B cell (primary cell): ENCODE results near the gene RNGTT. TPM values are rescaled to one million over a fixed set of nuclear protein-coding genes. Genes with fewer than 3 reads are reported as not detected.

Source experiments
- ATAC-seq: fragments of 200-7000 bp; cut with Tn5 transposase; one replicate; pipeline ENCODE4 v1.10.0; 2021; ENCODE audit warnings: low read depth, mild to moderate bottlenecking, moderate number of reproducible peaks, moderate library complexity
- CTCF ChIA-PET: fragments of 350-600 bp; sonication (Branson Sonifier 250); formaldehyde crosslinking; loops from one replicate; lab custom pipeline; 2021; ENCODE audit warnings: antibody characterized with exemption, inconsistent platforms; lab: Charles Lee
- POLR2A ChIA-PET: fragments of 350-600 bp; sonication (Branson Sonifier 250); formaldehyde crosslinking; loops from one replicate; lab custom pipeline; 2021; ENCODE audit warnings: antibody characterized with exemption; lab: Charles Lee
- DNase-seq: peaks from one replicate; pipeline ENCODE4 v3.0.0; 2013
- H2AFZ ChIP-seq: 2 replicates; pipeline ENCODE4 v1.6.1; 2012; ENCODE audit warnings: mild to moderate bottlenecking, low read depth, low read length; ENCODE audit not compliant: insufficient read depth, poor library complexity, severe bottlenecking
- H3K27ac ChIP-seq, 2 donors: 1 replicate in 1 of 2; 2 replicates in 1 of 2; pipeline ENCODE4 v1.5.1; 2012 to 2013; ENCODE audit warnings: low read length in 2 of 2, mild to moderate bottlenecking in 2 of 2, moderate library complexity in 1 of 2
- H3K27me3 ChIP-seq, 4 experiments: fragments of 200-600 bp in 1 of 4; sonication (generic) in 1 of 4; replicated peaks in 1 of 4; 1 replicate in 2 of 4; 2 replicates in 2 of 4; pipeline versions ENCODE4 v1.6.1 to v1.7.0; 2013 to 2016; ENCODE audit warnings: low read length in 3 of 4, mild to moderate bottlenecking in 2 of 4, mixed read lengths in 1 of 4, moderate library complexity in 1 of 4; ENCODE audit not compliant: insufficient read depth in 4 of 4, control insufficient read depth in 3 of 4; ENCODE audit errors: control extremely low read depth in 1 of 4
- H3K36me3 ChIP-seq, 2 experiments: replicated peaks in 1 of 2; 1 replicate in 1 of 2; 2 replicates in 1 of 2; pipeline versions ENCODE4 v1.6.1 to v1.7.1; 2013; ENCODE audit warnings: low read length in 1 of 2; ENCODE audit not compliant: insufficient read depth in 2 of 2, control insufficient read depth in 1 of 2; ENCODE audit errors: control extremely low read depth in 1 of 2, extremely low read depth in 1 of 2
- H3K4me1 ChIP-seq, 2 donors: fragments of 200-600 bp in 1 of 2; sonication (generic) in 1 of 2; 1 replicate in 1 of 2; 2 replicates in 1 of 2; pipeline versions ENCODE4 v1.5.1 to v1.6.1; 2013 to 2017; ENCODE audit warnings: low read length in 2 of 2; ENCODE audit not compliant: control insufficient read depth in 2 of 2, insufficient read depth in 2 of 2
- H3K4me2 ChIP-seq: replicated peaks from 2 replicates; pipeline ENCODE3; 2012; ENCODE audit warnings: mild to moderate bottlenecking, low read depth, low read length; ENCODE audit not compliant: poor library complexity, severe bottlenecking
- H3K4me3 ChIP-seq, 5 experiments: fragments of 200-600 bp in 1 of 5; sonication (generic) in 1 of 5; 1 replicate in 3 of 5; 2 replicates in 2 of 5; pipeline versions ENCODE4 v1.5.1 to v1.7.0; 2011 to 2016; ENCODE audit warnings: low read length in 4 of 5, mild to moderate bottlenecking in 4 of 5, low read depth in 2 of 5, control low read depth in 1 of 5, moderate library complexity in 1 of 5; ENCODE audit not compliant: insufficient read depth in 1 of 5; ENCODE audit errors: control extremely low read depth in 1 of 5, extremely low read depth in 1 of 5
- H3K79me2 ChIP-seq: fragments of 200-600 bp; sonication (generic); one replicate; pipeline ENCODE4 v1.6.0; 2016; ENCODE audit warnings: low read length; ENCODE audit not compliant: control insufficient read depth, insufficient read depth
- H3K9ac ChIP-seq: fragments of 200-600 bp; sonication (generic); 2 replicates; pipeline ENCODE4 v1.6.1; 2017; ENCODE audit warnings: mild to moderate bottlenecking, low read length, moderate library complexity
- H3K9me3 ChIP-seq, 3 donors: one replicate each; pipeline versions ENCODE4 v1.6.1 to v1.7.1; 2013; ENCODE audit warnings: low read length in 2 of 3; ENCODE audit not compliant: control insufficient read depth in 2 of 3, insufficient read depth in 1 of 3; ENCODE audit errors: control extremely low read depth in 1 of 3
- H4K20me1 ChIP-seq: 2 replicates; pipeline ENCODE4 v1.6.0; 2012; ENCODE audit warnings: mild to moderate bottlenecking, low read length; ENCODE audit not compliant: insufficient read depth, control insufficient read depth, poor library complexity, severe bottlenecking
- H3K27ac Mint-ChIP-seq: one replicate; pipeline ENCODE4 v1.8.0; 2021; ENCODE audit warnings: mixed read lengths
- H3K27me3 Mint-ChIP-seq: one replicate; pipeline ENCODE4 v1.8.0; 2021; ENCODE audit warnings: mixed read lengths
- H3K4me1 Mint-ChIP-seq: one replicate; pipeline ENCODE4 v1.8.0; 2021; ENCODE audit warnings: mixed read lengths
- H3K4me3 Mint-ChIP-seq: one replicate; pipeline ENCODE4 v1.8.0; 2021; ENCODE audit warnings: mixed read lengths
- H3K9me3 Mint-ChIP-seq: one replicate; pipeline ENCODE4 v1.8.0; 2022; ENCODE audit warnings: mixed read lengths; ENCODE audit not compliant: insufficient read depth
- CTCF ChIP-seq: fragments of 200-600 bp; IDR thresholded peaks from one replicate; pipeline ENCODE4 v1.8.0; 2022; ENCODE audit warnings: antibody characterized with exemption, mild to moderate bottlenecking
- EZH2 ChIP-seq: IDR thresholded peaks from 2 replicates; pipeline ENCODE4 v1.6.1; 2012; ENCODE audit warnings: borderline replicate concordance, low read depth, mild to moderate bottlenecking, moderate library complexity, low read length; ENCODE audit not compliant: insufficient read depth, poor library complexity, severe bottlenecking
- WGBS: methylation state at CpG from one replicate; pipeline ENCODE4 v1.1.5; 2013; ENCODE audit warnings: missing lambda C conversion rate; ENCODE audit not compliant: insufficient coverage; 5-methylcytosine and 5-hydroxymethylcytosine counted together
- intact Hi-C: fragments of 100-400 bp; cut with micrococcal nuclease; formaldehyde crosslinking; loops from one replicate; pipeline ENCODE4 v1.10.0; 2022
- polyA plus RNA-seq: library from polyadenylated mRNA; depleted of rRNA; stranded (reverse); fragments of >200 nt; gene quantifications from 2 replicates; pipeline ENCODE4 v1.2.3, GENCODE V29; 2012
- total RNA-seq, 2 donors: library from RNA; stranded (reverse); fragments of 120-200 nt in 1 of 2; gene quantifications; 1 replicate in 1 of 2; 2 replicates in 1 of 2; pipeline versions ENCODE4 v1.2.3 to v1.2.4, GENCODE V29; 2013 to 2022

RNGTT gene
- total and polyA plus RNA-seq, 2 donors (not counting 1 experiment from before 2014, with no cell fraction given), result 10.8 to 29.1 TPM

- no peak overlapping the region for H3K4me3 Mint-ChIP-seq
- WGBS, result no CpG with 5 or more reads among the region's 3 CpGs
- POLR2A ChIA-PET, result no interaction called here
- H3K9me3 ChIP-seq, result peaks cover 1 to 20% (median 13%) of the 10 kb centered on the region in 3 donors
- no peaks in the 10 kb centered on the region for H3K27me3 ChIP-seq
- H3K4me3 ChIP-seq, result no peak overlapping the region
- H3K36me3 ChIP-seq, result no peaks in the 10 kb centered on the region
- H3K27me3 Mint-ChIP-seq, result no peaks in the 10 kb centered on the region
- intact Hi-C loops, result no loop called here
- no peak overlapping the region for H3K27ac Mint-ChIP-seq
- H3K27ac ChIP-seq, result no peak overlapping the region
- H3K4me1 Mint-ChIP-seq, result no peaks in the 10 kb centered on the region
- CTCF ChIA-PET, result no interaction called here
- H2AFZ ChIP-seq, result no peak overlapping the region
- peaks cover 10% of the 10 kb centered on the region for H3K9me3 Mint-ChIP-seq
- ATAC-seq (no peak), DNase-seq (no peak)
- H3K79me2 ChIP-seq, result no peaks in the 10 kb centered on the region
- H4K20me1 ChIP-seq, result no peaks in the 10 kb centered on the region
- no peak overlapping the region for H3K4me2 ChIP-seq
- no peak overlapping the region for H3K9ac ChIP-seq
- TF ChIP-seq EZH2 (no peak), CTCF (no peak)
- no peaks in the 10 kb centered on the region for H3K4me1 ChIP-seq
Observed at GRCh38 chr6:88572449-88573139, 390.8 kb downstream of the RNGTT start.

DNA sequence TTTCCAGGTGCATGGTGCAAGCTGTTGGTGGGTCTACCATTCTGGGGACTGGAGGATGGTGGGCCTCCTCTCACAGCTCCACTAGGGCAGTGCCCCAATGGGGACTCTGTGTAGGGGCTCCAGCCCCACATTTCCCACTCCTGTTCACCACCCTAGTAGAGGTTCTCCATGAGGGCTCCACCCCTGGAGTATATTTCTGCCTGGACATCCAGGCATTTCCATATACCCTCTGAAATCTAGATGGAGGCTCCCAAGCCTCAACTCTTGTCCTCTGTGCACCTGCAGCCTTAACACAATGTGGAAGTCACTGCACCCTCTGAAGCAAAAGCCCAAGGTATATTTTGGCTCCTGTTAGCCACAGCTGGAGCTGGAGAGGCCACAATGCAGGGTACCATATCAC is 393.5 kb downstream of the RNGTT start:
- H3K4me1 ChIP-seq, result no peaks in the 10 kb centered on the region
- peaks cover 1 to 20% (median 16%) of the 10 kb centered on the region in 3 donors for H3K9me3 ChIP-seq
- POLR2A ChIA-PET, result no interaction called here
- no peak overlapping the region for H2AFZ ChIP-seq
- H3K9ac ChIP-seq, result no peak overlapping the region
- no peak for TF ChIP-seq EZH2
- no peak for TF ChIP-seq CTCF
- Mint-ChIP-seq H3K4me1 (no peaks in the 10 kb centered on the region), H3K9me3 (peaks cover 10% of the 10 kb centered on the region), H3K4me3 (no peak overlapping the region), H3K27ac (no peak overlapping the region), H3K27me3 (no peaks in the 10 kb centered on the region)
- DNase-seq (no peak), ATAC-seq (no peak)
- no peaks in the 10 kb centered on the region for H3K27me3 ChIP-seq
- CTCF ChIA-PET, result no interaction called here
- H3K4me3 ChIP-seq, result no peak overlapping the region
- H3K79me2 ChIP-seq, result no peaks in the 10 kb centered on the region
- intact Hi-C loops, result no loop called here
- H3K36me3 ChIP-seq, result no peaks in the 10 kb centered on the region
- no peak overlapping the region for H3K4me2 ChIP-seq
- no peaks in the 10 kb centered on the region for H4K20me1 ChIP-seq
- no peak overlapping the region for H3K27ac ChIP-seq
